Epithelial cell of esophagus (primary cell): ENCODE results near the gene SHC3.

Experiments used
- DNase-seq: peaks from one replicate; pipeline ENCODE4 v3.0.0; 2010; ENCODE audit warnings: low read depth
- H3K4me3 ChIP-seq: 2 replicates; pipeline ENCODE4 v1.5.1; 2011; ENCODE audit warnings: mild to moderate bottlenecking, low read length, control low read depth
- TF ChIP-seq, protein P1 (sequence below): IDR thresholded peaks from 2 replicates; pipeline ENCODE4 v1.5.1; 2011; ENCODE audit warnings: low read depth, mild to moderate bottlenecking, low read length, control low read depth, inconsistent platforms; ENCODE audit not compliant: insufficient read depth; ENCODE audit errors: missing control alignments

Gene SHC3

DNA sequence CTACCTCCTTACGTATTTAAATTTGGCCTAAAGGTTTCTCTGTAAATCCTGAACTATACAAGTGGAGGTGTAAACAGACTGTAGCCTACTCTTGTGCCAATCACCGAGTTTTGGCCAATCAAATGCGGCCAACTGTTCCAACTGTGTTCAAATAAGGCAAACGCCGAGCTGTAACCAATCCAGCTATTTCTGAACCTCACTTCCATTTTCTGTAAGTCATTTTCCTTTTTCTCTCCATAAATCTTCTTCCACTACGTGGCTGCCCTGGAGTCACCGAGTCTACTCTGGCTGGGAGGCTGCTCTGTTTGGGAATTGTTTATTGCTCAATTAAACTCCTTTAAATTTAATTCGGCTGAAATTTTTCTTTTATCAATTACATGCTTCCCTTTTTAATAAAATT is 129.0 kb downstream of the SHC3 start:
- no peak overlapping the region for H3K4me3 ChIP-seq
- no peak for DNase-seq
- TF ChIP-seq, protein P1, sequence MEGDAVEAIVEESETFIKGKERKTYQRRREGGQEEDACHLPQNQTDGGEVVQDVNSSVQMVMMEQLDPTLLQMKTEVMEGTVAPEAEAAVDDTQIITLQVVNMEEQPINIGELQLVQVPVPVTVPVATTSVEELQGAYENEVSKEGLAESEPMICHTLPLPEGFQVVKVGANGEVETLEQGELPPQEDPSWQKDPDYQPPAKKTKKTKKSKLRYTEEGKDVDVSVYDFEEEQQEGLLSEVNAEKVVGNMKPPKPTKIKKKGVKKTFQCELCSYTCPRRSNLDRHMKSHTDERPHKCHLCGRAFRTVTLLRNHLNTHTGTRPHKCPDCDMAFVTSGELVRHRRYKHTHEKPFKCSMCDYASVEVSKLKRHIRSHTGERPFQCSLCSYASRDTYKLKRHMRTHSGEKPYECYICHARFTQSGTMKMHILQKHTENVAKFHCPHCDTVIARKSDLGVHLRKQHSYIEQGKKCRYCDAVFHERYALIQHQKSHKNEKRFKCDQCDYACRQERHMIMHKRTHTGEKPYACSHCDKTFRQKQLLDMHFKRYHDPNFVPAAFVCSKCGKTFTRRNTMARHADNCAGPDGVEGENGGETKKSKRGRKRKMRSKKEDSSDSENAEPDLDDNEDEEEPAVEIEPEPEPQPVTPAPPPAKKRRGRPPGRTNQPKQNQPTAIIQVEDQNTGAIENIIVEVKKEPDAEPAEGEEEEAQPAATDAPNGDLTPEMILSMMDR: no peak

DNA sequence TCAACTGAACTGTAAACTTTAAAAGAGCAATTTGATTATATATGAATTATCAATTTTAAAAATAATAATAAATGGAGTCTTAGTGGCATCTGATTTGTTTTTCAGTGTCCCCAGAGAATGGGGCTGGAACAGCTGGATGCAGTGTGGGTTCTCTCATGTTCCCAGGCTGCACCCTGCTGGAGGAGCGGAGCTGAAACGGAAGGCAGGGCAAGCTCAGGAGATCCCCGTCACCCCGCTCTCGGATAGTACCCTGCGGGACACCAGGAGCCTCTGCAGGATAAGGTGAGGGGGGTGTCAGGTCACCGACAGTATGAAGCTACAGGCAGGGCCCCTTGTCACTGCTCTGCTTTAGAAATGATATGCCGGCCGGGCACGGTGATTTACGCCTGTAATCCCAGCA is 130.0 kb downstream of the SHC3 start:
- TF ChIP-seq, protein P1: no peak
- H3K4me3 ChIP-seq: no peak overlapping the region
- DNase-seq: no peak

DNA sequence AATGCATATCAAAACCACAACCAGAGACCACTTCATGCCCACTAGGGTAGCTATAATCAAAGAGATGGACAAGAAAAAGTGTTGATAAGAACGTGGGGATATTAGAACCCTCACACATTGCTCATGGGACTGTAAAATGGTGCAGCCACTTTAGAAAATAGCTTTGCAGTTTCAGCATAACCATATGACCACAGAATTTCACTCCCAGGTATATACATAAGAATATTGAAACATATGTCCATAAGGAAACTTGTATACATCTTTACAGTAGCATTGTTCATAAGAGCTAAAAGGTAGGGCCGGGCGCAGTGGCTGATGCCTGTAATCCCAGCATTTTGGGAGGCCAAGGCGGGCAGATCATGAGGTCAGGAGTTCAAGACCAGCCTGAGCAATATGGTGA is 131.0 kb downstream of the SHC3 start:
- TF ChIP-seq, protein P1: no peak
- no peak overlapping the region for H3K4me3 ChIP-seq
- DNase-seq: no peak

DNA sequence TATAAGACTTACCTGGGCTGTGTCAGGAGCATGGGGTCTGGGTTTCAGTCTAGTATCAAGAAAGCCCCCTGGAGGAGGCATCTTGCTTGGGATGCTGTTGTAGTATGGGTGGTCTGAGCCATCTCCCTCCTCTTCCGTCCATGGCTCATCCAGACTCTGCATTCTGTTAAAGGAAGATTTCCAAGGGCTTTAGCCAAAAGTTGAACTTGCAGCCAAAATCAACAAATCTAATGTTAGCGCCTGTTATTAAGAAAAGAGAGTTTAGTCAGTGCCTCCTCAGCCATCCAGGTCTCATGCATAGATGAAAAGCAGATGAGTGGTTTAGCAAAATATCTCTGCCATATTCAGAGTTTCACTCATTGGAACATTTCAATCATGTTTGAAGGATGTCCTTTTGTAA is 131.8 kb downstream of the SHC3 start:
- no peak overlapping the region for H3K4me3 ChIP-seq
- TF ChIP-seq, protein P1: no peak
- no peak for DNase-seq

DNA sequence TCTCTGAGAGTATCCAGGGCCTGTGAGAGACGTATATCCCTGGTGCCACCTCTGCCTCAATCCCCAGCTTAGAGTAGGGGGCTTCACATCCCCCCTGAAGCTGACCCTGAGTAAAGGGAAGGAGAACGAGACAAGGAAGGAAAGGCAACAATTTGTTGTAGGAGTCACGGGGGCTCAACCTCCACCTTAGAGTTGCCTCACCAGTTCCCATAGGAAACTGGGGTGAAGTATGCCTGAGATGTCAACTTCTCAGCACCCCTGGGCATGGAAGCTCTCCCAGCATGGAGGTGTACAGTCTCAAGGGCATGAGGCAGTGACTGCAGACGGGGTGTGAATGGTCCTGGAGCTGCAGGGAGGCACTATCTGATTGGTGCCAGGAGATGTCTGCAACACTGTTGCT is 133.7 kb downstream of the SHC3 start:
- no peak overlapping the region for H3K4me3 ChIP-seq
- TF ChIP-seq, protein P1: no peak
- no peak for DNase-seq

DNA sequence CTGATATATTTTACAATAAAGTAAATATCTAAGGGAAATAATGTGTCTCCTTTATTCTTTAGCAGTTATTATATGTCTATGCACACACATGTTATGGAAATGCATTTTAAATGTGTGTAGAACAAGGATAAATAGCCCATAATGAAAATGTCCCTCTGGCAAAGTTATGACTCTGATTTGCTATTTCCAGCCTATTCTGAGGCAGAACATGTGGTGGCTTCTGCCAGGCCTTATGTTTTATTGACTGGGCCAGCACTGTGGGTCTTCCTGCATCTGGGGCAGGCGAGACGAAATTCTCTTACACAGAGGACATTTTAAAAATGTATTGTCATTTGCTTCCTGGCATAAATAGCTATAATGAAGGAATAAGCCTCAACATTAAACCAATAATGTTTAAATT is 134.5 kb downstream of the SHC3 start:
- TF ChIP-seq, protein P1: no peak
- no peak overlapping the region for H3K4me3 ChIP-seq
- DNase-seq: no peak

DNA sequence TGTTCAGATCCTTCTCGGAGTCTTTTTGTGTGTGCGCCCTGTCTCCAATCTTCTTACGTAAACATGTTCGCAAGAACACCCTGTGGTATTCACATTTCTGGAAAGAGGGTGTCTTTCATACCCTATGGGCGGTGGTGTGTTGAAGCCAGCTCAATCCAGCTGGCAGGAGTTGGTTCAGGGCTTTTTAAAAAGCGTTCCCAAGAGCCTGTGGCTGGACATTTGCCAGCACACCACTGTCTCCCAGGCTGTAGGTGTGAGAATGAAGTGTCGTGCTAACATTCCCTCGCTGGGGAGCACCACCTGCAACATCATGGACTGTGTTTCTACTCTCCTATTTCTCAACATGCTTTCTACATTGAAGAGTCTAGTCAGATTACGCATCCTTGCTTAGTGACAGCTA is 135.6 kb downstream of the SHC3 start:
- no peak overlapping the region for H3K4me3 ChIP-seq
- TF ChIP-seq, protein P1: no peak
- DNase-seq: no peak
